Activated CD4-positive, alpha-beta T cell treated with anti-CD3 and anti-CD28 coated beads for 24 hours (primary cell): Measurements from ENCODE around the gene NPAS1.
"Not testable (repeated sequence)": the region's sequence is repeated elsewhere in the genome, so short reads cannot be mapped to it uniquely, and the experiment has no call there.

Source experiments
- DNase-seq, 2 donors: peaks; one replicate each; pipeline ENCODE4 v3.0.0-alpha.2; 2020; ENCODE audit warnings: low read depth in 2 of 2

The NPAS1 gene

GRCh38 chr19:47045867-47046470 lies 26.3 kb downstream of the NPAS1 start:
- no peak for DNase-seq

DNA sequence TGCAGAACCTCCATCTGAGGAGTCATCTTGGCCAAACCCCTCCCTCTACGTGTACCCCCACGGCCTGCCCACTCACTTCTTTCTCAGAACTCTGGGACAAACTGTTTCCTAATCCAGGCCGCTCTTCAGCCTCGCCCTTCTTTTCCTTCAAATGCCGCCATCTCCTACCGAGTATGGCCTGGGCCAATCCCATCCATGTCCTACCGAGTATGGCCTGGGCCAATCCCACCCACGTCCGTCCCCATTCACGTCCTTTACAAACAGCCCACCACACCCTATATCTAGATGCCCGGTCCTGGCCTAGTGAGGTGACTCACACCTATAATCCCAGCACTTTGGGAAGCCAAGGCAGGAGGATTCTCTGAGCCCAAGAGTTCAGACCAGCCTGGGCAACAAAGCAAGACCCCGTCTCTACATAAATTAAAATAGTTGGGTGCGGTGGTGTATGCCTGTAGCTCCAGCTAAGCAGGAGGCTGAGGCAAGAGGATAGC lies 27.7 kb downstream of the NPAS1 start:
- no peak for DNase-seq

- peak; percentile 55 to 60 for DNase-seq
Observed at GRCh38 chr19:47047763-47048405, 28.2 kb downstream of the NPAS1 start.

DNA sequence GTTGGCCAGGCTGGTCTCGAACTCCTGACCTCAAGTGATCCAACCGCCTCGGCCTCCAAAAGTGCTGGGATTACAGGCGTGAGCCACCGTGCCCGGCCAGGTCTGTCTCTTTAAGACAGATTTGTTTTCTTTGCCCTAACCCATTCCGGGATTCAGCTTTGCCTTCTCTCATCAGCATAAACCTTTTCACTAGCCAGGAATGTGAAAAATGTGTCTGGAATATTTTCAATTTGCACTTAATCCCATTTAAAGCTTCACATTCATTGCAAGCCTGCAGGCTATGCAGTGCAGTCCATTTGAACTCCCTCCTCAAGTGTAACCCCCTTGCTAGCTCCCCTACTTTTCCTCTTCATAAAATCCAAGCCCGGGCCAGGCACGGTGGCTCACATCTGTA lies 29.7 kb downstream of the NPAS1 start:
- DNase-seq = no peak

DNA sequence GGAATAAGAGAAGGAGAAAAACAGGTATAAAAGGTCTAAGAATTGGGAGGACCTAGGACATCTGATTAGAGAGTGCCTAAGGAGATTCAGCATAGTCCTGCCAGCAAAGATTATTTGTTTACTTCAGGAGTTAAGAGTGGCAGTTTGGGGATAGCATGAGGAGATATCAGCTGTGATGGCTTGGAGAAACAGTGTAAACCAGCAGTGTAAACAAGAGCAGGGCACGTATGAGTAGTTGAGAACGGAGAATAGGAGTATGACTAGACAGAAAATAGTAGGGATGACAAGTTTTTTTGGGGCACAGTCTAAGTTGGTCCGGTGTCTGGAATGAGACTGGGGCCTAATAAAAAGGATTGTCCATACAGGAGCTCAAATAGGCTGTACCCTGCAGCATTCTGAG lies 30.9 kb downstream of the NPAS1 start:
- not testable (repeated sequence) for DNase-seq

GRCh38 chr19:47056411-47056810 lies 36.8 kb downstream of the NPAS1 start:
- no peak for DNase-seq

DNA sequence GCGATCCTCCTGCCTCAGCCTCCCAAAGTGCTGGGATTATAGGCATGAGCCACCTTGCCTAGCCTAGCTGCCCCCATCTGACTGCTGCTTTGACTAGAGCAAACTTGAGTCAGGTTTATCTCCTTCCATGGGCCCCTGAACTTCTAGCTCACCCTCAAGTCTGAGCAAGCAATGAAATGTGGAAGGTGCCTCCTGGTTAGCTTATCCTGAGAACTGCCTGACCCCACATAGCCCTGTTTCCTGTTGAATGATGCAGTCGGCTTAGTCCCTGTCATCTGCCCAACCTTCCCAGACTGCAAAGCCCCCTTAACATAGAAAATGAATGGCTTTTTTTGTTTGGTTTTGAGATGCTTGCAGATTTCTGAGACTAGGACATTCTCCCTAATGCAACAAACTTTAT lies 37.7 kb downstream of the NPAS1 start:
- DNase-seq = no peak

GRCh38 chr19:47058621-47059022 lies 39.0 kb downstream of the NPAS1 start:
- no peak for DNase-seq

GRCh38 chr19:47063874-47064273 lies 44.2 kb downstream of the NPAS1 start:
- no peak for DNase-seq

GRCh38 chr19:47065242-47065641 lies 45.6 kb downstream of the NPAS1 start:
- no peak for DNase-seq

- no peak for DNase-seq
Observed at GRCh38 chr19:47066376-47067214, 47.0 kb downstream of the NPAS1 start.

GRCh38 chr19:47067215-47067847 lies 47.7 kb downstream of the NPAS1 start:
- no peak for DNase-seq

GRCh38 chr19:47068246-47068645 lies 48.6 kb downstream of the NPAS1 start:
- no peak for DNase-seq

DNA sequence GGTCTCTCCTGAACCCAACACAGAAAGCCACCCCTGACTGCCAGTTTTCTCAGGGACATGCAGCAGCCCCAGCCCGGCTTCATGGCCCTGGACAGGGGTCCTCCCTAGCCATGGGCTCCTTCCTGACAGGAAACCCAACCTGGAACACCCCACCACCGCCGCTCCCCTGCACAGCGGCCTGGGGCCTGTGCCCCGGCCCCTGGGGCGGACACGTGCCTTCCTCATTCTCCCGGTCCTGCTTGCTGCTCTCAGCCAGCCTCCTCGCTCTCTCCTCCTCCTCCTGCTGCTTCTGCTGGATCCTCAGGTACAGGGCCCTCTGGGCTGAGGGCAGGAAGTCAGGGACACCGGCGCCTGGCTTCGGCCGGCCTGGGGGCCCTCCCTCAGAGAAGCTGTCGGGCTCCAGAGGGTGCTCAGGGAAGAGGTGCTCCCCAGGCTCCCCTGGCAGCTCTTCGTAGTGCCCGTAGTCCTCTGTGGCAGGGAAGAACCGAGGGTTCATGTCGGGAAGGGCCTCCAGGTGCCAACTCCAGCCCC lies 49.3 kb downstream of the NPAS1 start:
- DNase-seq = no peak

- no peak for DNase-seq
Observed at GRCh38 chr19:47069795-47070194, 50.2 kb downstream of the NPAS1 start.

DNA sequence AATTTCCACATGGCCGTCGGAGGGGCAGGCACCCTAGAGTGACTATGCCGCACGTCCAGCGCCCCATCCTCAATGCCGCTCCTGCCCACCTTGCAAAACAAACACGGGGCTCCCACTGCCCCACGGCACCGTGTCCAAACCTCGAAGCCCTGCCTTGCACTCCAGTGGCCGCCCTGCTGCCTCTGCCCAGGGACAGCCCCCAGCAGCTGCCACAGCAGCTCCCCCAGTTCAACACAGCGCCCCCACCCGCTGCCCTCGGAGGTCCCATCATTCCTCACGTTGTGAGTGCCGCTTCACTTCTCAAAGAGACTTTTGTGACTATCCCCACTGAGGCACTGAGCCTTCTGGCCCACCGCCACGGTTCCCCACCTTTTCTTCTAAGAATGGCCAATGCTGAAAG lies 51.1 kb downstream of the NPAS1 start:
- no peak for DNase-seq

DNA sequence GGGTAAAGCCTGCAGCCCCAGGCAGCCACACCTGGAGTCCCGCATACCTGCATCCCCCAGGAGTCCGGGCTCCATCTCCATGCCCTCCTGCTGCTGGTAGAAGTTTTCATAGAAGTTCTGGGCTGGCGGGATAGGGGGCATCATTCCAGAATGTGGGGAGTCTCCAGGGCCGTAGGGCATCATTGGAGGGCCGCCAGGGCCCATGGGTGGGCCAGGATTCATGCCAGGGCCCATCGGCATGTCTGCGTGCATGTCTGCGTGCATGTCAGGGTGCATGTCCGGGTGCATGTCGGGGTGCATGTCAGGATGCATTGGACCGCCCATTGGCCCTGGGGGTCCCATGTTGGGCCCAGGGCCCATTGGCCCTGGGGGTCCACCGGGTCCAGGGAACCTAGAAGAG lies 52.1 kb downstream of the NPAS1 start:
- no peak for DNase-seq

GRCh38 chr19:47072323-47072722 lies 52.7 kb downstream of the NPAS1 start:
- DNase-seq = no peak

DNA sequence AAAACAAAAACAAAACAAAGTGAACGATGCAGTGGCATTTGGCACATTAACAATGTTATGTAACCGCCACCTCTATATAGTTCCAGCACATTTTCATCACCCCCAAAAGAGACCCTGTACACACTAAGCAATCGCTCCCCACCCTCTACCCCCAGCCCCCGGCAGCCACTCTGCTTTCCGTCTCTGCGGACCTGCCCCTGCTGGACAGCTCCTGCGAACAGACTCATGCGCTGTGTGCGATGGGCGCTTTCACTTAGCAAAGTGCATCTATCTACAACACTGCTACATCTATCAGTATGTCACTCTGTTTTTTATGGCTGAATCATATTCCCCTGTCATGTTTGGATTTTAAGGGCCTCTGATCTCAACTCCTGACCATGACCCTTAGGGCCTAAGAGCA lies 53.9 kb downstream of the NPAS1 start:
- DNase-seq = no peak

- DNase-seq = no peak
Observed at GRCh38 chr19:47074621-47075020, 55.0 kb downstream of the NPAS1 start.

DNA sequence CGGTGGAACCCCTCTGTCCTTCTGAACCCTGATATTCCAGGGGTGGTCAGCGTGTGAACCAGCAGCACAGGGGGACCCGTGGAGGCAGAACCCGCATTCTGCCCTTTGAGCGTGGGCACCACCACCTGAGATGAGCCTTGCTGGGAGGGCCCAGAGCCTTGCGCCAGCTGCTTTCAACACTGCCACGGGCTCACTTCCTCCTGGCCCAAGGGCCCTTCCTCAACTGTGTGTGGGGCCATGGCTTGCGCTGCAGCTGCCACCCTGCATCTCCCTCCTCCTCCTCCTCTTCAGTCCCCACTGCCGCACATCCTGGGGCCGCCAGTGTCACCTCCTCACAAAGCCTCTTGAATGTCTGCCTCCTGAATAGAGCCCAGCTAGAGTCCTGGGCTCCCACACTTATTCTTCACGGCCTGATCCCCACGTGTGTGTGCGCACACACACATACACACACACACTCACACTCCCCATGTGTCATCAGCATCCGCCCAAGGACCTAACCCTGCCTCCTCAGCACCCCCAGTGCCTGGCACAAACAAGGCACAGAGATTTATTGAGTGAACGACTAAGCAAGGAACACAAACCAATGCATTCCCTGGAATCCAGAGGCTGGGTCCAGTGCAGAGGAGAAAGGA lies 55.7 kb downstream of the NPAS1 start:
- DNase-seq = no peak

DNA sequence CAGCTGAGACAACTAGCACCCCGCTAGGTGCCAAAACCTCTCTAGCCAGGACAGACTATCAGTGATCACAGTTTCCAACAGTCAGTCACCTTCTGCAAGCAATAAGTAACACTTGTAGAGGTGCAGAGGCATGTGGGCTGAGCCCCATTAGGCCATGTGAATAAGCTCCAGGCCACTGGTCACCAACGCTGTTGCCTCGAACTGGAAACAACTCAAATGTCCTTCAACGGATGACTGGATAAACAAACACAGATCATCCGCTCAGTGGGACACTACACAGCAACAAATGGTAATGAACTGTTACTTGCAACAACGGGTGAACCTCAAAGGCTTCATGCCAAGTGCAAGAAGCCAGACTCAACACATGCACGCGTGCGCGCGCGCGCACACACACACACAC lies 56.3 kb downstream of the NPAS1 start:
- DNase-seq = no peak
